SK-N-DZ (cell line): ENCODE data around the gene ADAMTS2.
"Not testable (repeated sequence)": the region's sequence is repeated elsewhere in the genome, so short reads cannot be mapped to it uniquely, and the experiment has no call there.

Experiments
- DNase-seq: peaks from one replicate; pipeline ENCODE4 v3.0.0-alpha.2; 2015; ENCODE audit warnings: low spot score

The ADAMTS2 gene

DNA sequence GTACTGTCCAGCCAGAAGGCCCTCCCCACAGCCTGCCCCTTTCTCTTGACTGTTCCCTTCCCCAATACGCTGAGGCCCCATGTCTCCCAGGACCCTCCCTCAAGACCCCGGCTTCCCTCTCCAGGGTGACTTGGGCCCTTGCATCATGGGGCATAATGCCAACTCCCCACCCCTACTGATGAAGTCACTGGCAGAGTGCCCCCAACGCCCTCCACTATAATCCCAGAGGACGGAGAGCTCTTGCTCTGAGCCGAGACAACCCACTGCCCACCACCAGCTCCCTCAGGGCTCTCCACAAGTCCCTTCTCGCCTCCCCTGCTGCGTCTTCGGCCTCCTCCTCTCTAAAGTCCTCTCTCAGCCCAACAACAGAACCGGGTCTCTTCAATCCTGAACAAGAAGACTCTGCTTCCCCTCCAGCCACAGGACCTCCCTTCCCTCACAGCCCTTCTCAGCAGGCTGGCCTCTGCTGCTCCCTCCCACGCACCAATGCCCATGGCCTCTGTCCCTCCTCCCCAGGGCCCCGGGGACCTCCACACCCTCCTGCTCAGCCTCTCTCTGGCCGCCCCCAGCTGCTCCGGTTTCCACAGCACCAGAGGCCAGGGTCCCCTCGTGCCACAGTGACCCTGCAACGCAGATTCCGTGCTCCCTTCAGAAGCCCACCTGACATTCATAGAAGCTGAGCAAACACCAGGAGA is 47.6 kb downstream of the ADAMTS2 start:
- DNase-seq, result no peak

DNA sequence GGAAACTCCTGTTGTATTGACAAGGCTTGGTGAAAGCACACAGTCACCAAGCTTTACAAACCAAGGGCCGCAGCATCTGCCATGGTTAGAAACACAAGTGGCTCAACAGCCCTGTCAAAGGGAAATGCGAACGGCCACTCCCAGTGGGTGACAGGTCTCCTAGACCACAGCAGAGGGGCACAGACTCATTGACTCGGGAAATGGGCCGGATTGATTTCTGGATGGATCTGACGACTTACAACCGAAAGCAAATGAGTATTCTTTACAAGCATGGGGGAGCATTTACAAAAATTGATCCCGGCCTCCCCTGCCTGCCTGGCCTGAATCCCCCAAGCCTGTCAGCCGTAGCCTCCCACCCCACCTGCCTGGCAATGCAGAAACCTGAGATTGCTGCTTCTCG is 48.2 kb downstream of the ADAMTS2 start:
- DNase-seq, result no peak

- DNase-seq, result no peak
These were observed 49.0 kb downstream of the ADAMTS2 start for GRCh38 chr5:179296150-179296821.

DNA sequence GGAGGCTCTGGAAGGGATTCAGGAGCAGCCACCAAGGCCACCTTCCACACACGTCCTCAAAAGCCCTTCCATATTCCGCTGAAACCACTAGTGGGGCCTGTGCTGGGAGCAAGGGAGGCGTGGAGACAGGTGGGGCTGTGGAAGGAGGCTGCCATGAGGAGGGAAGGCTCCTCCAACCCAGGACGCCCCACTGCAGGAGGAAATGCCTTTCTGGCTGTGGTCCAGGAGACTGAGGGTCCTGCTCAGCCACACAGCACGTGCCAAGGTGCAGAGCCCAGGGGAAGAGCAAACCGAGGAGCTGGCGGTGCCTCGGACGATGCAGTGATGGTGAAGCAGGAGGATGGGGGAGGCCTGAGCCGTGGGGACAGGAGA is 49.5 kb downstream of the ADAMTS2 start:
- no peak for DNase-seq

GRCh38 chr5:179294891-179295777 is 50.1 kb downstream of the ADAMTS2 start:
- DNase-seq, result peak; percentile 59

DNA sequence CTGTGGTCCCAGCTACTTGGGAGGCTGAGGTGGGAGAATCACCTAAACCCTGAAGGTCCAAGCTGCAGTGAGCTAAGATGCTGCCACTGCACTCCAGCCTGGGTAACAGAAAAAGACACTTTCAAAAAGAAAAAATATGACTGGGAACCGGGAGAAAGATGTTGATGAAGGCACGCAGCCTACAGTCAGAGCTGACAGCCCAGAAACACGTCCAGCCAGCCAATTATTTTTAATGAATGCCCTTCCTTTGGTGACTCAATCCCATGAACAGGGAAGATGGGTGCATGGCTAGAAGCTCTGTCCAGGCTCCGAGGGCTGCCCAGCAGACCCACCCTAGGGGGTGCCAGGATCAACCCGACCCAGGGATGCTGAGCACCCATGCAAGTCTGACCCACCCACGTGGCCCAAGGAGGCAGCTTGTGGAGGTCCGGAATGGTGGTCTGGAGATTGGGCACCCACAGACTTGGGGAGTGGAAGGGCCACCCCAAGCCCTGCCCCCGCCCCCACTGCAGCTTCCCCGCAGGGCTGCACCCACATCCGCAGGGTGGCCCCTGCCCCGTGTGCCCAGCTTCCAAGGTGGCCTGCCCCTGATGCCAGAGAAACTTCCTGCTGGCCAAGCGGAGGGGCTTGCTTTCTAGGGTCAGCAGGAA is 51.0 kb downstream of the ADAMTS2 start:
- DNase-seq, result no peak

DNA sequence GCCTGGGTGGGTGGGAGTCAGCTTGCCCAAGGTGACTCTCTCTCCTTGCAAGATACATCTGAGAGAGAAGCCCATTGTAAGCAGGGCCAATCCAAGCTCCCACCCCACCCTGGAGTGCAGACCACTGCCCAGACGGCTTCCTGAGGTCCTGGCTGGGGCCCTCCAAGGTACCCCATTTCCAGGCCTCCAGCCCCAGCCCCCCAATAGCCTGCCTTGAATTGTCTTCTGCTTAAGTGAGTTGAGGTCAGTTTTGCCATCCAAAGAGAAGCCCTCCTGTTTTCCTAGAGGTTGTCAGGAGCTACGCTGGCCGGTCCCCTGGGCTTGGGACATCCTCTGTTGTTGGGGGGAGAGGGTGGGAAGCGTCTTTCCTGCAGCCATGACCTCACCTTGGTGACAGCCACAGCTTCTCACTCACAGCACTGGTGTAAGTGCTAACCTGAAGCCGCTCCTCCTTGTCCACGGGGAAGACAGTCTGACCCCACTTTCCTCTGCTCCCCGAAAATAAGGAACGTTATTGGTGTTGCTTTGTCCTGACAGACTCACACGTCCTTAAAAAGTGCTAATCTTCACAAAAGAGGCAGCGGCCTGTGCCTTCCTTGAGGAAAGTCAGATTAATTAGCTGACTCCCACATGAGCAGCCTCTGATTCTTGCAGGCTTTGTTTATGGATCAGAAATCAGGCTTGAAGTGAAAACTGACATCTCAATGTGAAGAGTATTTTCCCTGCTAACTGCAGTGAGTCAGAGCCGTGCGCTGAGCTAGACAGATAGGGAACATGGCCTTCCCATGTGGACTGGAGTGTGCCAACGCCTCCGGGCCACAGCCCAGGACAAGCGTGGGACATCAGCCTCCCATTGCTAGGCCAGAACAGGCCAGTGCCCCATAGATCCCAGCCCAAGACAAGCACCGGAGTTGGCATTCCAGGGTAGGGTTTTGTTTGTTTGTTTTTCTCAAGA is 52.3 kb downstream of the ADAMTS2 start:
- no peak for DNase-seq

DNA sequence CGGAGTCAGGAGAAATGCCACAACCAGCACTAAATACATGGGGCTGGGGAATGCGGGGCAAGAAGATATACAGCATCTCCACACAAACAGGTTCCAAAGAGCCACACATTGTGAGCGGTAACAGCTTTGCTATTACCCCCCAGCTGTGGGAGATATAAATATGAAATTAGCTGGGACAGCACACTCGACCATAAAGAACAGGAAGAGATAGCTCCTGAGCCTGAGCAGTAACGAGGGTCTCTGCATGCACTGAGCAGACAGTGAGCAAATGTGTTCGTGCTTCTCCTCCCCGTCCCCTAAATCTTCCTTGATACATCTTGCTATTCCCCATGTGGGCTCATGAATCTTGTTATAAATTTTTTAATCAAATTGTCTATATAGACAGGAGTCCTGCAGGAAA is 53.1 kb downstream of the ADAMTS2 start:
- DNase-seq, result no peak

DNA sequence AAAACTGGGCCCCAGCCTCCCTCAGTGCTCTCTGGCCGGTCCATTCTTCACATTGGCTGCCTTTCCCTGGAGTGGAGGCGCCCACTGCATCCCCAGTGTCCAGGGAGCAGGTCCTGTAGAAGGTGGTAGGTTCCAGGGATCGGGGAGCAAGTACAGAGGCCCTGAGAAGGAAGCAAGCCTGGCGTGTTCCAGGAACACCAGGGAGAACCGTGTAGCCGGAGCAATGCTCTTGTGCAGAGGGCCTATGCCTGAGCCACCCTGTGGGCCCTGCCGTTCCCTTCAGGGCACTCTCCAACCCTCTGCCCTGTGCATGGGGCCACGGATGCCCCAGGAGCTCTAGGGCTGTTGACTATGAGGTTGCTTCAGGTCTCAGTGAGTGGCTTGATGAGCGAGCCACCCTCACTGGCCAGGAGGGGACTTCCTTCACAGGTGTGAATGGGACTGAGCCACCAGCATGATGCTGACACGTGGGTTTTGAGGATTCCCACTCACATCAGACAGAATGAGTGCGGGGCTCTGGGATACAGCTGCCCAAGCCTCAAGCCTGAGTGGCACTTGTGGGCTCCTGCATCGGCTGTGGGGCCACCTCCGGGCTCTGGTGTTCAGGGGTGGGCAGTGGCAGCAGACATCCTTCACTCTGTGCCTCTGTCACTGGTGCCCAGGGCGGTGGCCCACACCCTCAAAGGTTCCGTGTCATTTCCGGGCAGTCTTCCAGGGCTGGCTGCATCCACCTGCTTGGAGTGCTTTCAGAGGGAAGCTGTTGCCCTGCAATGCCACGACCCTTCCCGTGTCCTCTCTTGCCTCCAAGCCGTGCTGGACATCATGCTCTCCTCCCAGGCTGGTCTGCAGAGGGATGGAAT is 54.4 kb downstream of the ADAMTS2 start:
- no peak for DNase-seq

- DNase-seq, result no peak
These were observed 55.4 kb downstream of the ADAMTS2 start for GRCh38 chr5:179289756-179290385.

GRCh38 chr5:179288809-179289185 is 56.5 kb downstream of the ADAMTS2 start:
- DNase-seq, result no peak

DNA sequence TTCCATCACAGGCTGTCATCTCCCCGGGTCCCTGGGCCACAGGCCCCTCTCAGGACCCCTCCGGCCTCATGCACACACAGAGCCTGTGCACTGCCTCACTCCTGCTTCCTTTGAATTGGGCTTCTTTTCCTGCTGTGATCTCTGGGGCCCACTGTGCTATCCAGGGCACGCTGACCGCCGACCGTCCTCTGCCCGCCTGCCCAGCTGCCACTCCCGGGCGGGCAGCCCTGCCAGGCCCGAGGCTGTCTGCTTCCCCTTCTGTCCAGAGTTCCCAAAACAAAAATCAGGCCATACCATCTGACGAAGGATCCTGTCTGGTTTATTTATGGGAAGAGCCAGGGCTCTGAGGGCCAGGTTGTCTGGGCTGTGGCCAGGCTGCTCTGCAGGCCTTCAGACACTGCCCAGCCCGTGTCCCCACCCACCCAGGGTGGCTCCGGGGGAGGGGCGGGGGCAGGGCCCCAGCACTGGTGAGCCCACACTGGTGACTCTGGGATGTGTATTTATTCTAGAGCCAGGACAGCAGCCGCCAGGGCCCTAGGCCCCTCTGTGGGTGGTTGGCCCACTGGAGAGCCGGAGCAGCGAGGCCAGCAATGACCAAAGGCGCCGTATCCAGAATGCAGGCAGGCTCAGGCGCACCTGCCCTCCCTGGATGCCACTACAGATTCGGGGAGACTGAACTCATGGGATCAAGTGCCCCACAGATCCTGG is 57.0 kb downstream of the ADAMTS2 start:
- no peak for DNase-seq

DNA sequence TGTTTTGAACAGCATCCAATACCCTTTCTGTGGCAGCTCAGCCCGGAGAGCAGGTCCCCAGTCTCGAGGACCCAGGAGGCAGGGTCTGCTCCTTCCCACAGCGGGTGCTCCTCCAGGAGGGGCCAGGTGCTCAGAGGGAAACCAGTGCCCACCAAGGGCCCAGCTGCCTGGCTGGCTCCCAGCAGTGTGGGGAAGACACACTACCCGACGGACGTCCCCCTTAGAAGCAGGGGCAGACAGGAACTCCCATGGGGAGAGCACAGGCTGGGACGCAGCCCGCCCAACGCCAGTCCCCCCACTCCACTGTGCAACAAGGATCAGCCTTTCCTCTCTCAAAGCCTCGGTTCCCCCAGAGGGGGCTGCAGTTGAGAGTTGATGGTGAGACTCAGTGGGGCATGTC is 57.6 kb downstream of the ADAMTS2 start:
- no peak for DNase-seq

DNA sequence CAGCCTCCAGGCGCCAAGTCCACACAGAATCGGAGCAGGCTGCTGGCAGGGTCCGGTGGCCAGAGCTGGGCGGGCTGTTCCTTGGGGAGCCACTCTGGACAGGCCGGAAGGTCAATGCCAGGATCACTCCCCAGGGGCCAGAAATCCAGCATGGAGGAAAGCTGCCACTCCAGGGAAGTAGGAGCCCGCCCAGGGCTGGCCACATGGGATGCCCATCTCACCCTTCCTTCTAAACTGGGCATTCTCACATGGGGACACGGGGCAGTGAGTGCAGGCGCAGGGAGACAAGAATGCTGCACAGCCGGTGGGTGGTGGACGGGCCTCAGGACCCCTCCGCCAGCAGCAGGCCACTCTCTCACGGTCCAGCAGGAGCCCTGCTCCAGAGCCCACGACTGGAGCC is 58.2 kb downstream of the ADAMTS2 start:
- DNase-seq, result no peak

DNA sequence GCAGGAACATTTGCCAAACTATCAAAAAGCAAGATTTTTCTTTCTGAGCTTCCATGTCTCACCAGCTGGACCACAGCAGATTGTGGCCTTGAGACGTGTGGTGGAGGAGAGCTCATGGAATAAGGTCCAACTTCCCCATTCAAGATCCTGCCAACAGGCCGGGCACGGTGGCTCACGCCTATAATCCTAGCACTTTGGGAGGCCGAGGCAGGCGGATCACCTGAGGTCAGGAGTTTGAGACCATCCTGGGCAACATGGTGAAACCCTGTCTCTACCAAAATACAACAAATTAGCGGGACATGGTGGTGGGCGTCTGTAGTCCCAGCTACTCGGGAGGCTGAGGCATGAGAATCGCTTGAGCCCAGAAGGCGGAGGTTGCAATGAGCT is 59.5 kb downstream of the ADAMTS2 start:
- not testable (repeated sequence) for DNase-seq

GRCh38 chr5:179284751-179285631 is 60.3 kb downstream of the ADAMTS2 start:
- DNase-seq, result peak; percentile 81

DNA sequence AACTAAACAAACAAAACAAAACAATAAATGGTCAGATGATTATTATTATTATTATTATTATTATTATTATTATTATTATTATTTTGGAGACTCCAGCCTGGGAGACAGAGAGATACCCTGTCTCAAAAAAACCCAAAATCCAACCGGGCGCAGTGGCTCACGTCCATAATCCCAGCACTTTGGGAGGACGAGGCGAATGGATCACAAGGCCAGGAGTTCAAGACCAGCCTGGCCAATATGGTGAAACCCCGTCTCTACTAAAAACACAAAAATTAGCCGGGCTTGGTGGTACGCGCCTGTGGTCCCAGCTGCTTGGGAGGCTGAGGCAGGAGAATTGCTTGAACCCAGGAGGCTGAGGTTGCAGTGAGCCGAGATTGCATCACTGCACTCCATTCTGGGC is 61.4 kb downstream of the ADAMTS2 start:
- DNase-seq, result not testable (repeated sequence)

- DNase-seq, result no peak
These were observed 63.6 kb downstream of the ADAMTS2 start for GRCh38 chr5:179281694-179282093.
